K562 (cell line): ENCODE measurements around the gene TAAR9.

Experiments
- CHD2 ChIP-seq: IDR thresholded peaks from 2 replicates; pipeline ENCODE4 v1.6.1; 2011; ENCODE audit warnings: low read depth, low read length
- EZH2 ChIP-seq: IDR thresholded peaks from 2 replicates; pipeline ENCODE4 v1.6.1; 2012; ENCODE audit warnings: low read depth, mild to moderate bottlenecking, inconsistent platforms, low read length, borderline replicate concordance
- MEF2A ChIP-seq: IDR thresholded peaks from 2 replicates; pipeline ENCODE4 v1.6.1; 2011; ENCODE audit warnings: low read depth, mild to moderate bottlenecking, low read length, moderate library complexity; ENCODE audit not compliant: control insufficient read depth
- RBM14 ChIP-seq: fragments of 200-400 bp; formaldehyde crosslinking; IDR thresholded peaks from 2 replicates; pipeline ENCODE4 v1.6.1; 2018; ENCODE audit warnings: low read depth, mild to moderate bottlenecking, low read length, moderate library complexity, borderline replicate concordance; ENCODE audit not compliant: insufficient read depth
- RBM34 ChIP-seq: fragments of 200-400 bp; formaldehyde crosslinking; IDR thresholded peaks from 2 replicates; pipeline ENCODE4 v1.6.1; 2018; ENCODE audit warnings: low read length, borderline replicate concordance; ENCODE audit not compliant: insufficient read depth
- TAL1 ChIP-seq: fragments of 450-650 bp; IDR thresholded peaks from 2 replicates; pipeline ENCODE4 v1.6.1; 2016; ENCODE audit warnings: mild to moderate bottlenecking
- ZEB2 ChIP-seq: fragments of 450-650 bp; IDR thresholded peaks from 2 replicates; pipeline ENCODE4 v1.6.1; 2016
- ZNF253 ChIP-seq: fragments of 250-450 bp; sonication (Bioruptor Pico); conservative IDR thresholded peaks from 2 replicates; pipeline ENCODE4 v1.6.1; 2021; ENCODE audit warnings: mild to moderate bottlenecking
- ZZZ3 ChIP-seq: fragments of 450-650 bp; IDR thresholded peaks from 2 replicates; pipeline ENCODE4 v1.6.1; 2016; ENCODE audit warnings: antibody characterized with exemption, mild to moderate bottlenecking, moderate library complexity
- TF ChIP-seq, protein P1 (sequence below), 3 experiments: IDR thresholded peaks in 2 of 3; conservative IDR thresholded peaks in 1 of 3; 2 replicates each; pipeline ENCODE4 v1.5.1; 2011 to 2012; ENCODE audit warnings: low read length in 3 of 3, mild to moderate bottlenecking in 3 of 3, control low read depth in 2 of 3, improper control_type of control experiment in 1 of 3, inconsistent platforms in 1 of 3, low read depth in 1 of 3, mixed read lengths in 1 of 3, moderate library complexity in 1 of 3; ENCODE audit not compliant: insufficient read depth in 2 of 3
- TF ChIP-seq, protein P2 (sequence below): sonication (generic); formaldehyde crosslinking; IDR thresholded peaks from 2 replicates; pipeline ENCODE4 v1.8.0; 2022; ENCODE audit warnings: mild to moderate bottlenecking, missing genetic modification reagents, borderline replicate concordance

DNA sequence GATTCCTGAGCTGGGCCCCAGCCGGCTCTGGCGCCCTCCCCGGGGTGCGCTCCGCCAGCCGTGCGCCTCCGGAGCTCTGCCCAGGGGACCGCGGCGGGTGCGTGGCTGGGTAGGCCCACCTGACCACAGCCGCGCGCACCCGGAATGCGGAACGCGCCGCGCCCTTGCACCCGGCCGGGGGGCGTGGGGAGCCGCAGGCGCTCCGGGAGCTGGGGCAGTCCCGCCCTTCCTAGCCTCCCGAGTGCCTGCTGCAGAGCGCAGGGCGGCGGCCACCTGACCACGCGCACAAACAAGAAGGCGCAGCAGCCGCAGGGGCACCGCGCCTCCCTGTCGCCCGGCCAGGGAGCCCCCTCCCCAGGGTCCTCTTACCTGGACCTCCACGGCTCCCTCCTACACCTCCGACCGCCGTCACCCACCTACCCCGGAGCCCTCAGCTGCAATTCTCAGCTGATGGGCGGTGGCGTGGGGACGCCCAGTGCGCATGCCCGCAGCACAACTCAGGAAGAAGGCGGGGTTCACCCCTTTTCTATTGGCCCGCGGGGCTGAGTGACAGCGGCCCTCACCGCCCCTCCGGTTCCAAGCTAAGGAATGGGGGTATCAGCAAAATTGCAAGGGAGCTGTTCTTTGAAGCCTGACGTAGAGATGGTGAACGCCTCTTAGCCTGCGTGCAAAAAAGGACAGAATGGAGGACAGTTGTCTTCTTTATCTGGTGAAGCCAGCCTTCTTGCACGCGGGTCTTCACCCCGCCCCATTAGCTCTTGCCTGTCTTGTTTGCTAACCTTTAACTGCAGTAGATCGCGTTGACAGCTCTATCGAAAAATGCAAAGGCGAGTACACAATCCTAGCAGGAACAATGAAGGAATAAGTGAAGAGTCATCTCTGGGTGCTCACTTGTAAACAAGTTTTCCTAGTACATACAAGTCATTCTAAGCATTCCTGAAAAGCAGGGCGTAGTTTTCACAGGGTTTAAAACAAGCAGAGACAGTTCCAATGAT, 25.1 kb upstream of the TAAR9 start, which contains the start of gene STX7:
- TF ChIP-seq EZH2: no peak
- TF ChIP-seq RBM14: no peak
- TF ChIP-seq MEF2A: no peak
- TF ChIP-seq ZZZ3: no peak
- 0 out of 2 replicates have a peak, but pooled peaks have one; percentile 8 for TF ChIP-seq CHD2
- no peak for TF ChIP-seq RBM34
- no peak for TF ChIP-seq ZEB2
- TF ChIP-seq, protein P1, sequence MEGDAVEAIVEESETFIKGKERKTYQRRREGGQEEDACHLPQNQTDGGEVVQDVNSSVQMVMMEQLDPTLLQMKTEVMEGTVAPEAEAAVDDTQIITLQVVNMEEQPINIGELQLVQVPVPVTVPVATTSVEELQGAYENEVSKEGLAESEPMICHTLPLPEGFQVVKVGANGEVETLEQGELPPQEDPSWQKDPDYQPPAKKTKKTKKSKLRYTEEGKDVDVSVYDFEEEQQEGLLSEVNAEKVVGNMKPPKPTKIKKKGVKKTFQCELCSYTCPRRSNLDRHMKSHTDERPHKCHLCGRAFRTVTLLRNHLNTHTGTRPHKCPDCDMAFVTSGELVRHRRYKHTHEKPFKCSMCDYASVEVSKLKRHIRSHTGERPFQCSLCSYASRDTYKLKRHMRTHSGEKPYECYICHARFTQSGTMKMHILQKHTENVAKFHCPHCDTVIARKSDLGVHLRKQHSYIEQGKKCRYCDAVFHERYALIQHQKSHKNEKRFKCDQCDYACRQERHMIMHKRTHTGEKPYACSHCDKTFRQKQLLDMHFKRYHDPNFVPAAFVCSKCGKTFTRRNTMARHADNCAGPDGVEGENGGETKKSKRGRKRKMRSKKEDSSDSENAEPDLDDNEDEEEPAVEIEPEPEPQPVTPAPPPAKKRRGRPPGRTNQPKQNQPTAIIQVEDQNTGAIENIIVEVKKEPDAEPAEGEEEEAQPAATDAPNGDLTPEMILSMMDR (IDR thresholded peaks at IDR 0.05 in 2 of 3, conservative IDR thresholded peaks at IDR 0.05 in 1 of 3; ENCODE audit: insufficient read depth in 2 of 3, low read depth in 1 of 3, low read length in 3 of 3): no peak
- TF ChIP-seq, protein P2, sequence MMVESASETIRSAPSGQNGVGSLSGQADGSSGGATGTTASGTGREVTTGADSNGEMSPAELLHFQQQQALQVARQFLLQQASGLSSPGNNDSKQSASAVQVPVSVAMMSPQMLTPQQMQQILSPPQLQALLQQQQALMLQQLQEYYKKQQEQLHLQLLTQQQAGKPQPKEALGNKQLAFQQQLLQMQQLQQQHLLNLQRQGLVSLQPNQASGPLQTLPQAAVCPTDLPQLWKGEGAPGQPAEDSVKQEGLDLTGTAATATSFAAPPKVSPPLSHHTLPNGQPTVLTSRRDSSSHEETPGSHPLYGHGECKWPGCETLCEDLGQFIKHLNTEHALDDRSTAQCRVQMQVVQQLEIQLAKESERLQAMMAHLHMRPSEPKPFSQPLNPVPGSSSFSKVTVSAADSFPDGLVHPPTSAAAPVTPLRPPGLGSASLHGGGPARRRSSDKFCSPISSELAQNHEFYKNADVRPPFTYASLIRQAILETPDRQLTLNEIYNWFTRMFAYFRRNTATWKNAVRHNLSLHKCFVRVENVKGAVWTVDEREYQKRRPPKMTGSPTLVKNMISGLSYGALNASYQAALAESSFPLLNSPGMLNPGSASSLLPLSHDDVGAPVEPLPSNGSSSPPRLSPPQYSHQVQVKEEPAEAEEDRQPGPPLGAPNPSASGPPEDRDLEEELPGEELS: no peak
- TF ChIP-seq TAL1: peak; percentile 63
- no peak for TF ChIP-seq ZNF253 (CRISPR knock-in tag)
